WTC11 (cell line): ENCODE data around the gene ADGRB3. TPM values are rescaled to one million over a fixed set of nuclear protein-coding genes. Genes with fewer than 3 reads are reported as not detected.

Experiments used
- ATAC-seq: fragments of 200-7000 bp; cut with Tn5 transposase; 2 replicates; pipeline ENCODE4 v1.10.0; 2021; ENCODE audit warnings: mild to moderate bottlenecking, moderate library complexity
- CTCF ChIA-PET: fragments of 300-600 bp; sonication (Branson Sonifier 250); formaldehyde crosslinking; loops from one replicate; lab custom pipeline; 2021; ENCODE audit warnings: antibody characterized with exemption; lab: Charles Lee
- POLR2A ChIA-PET: fragments of 350-600 bp; sonication (Branson Sonifier 250); formaldehyde crosslinking; loops from one replicate; lab custom pipeline; 2021; ENCODE audit warnings: antibody characterized with exemption; lab: Charles Lee
- DNase-seq: peaks from one replicate; pipeline ENCODE4 v3.0.0; 2021; ENCODE audit warnings: low spot score
- H3K27ac Mint-ChIP-seq: 2 replicates; pipeline ENCODE4 v1.8.0; 2021; ENCODE audit warnings: mixed read lengths
- H3K27me3 Mint-ChIP-seq: 2 replicates; pipeline ENCODE4 v1.8.0; 2021; ENCODE audit warnings: low read depth, mild to moderate bottlenecking, moderate library complexity, mixed read lengths
- H3K36me3 Mint-ChIP-seq: 2 replicates; pipeline ENCODE4 v1.8.0; 2021; ENCODE audit warnings: mixed read lengths
- H3K4me1 Mint-ChIP-seq: 2 replicates; pipeline ENCODE4 v1.8.0; 2022; ENCODE audit warnings: mixed read lengths
- H3K4me3 Mint-ChIP-seq: 2 replicates; pipeline ENCODE4 v1.8.0; 2021; ENCODE audit warnings: mild to moderate bottlenecking, moderate library complexity, mixed read lengths
- H3K9me3 Mint-ChIP-seq: 2 replicates; pipeline ENCODE4 v1.8.0; 2021; ENCODE audit warnings: mixed read lengths
- EMX1 ChIP-seq: fragments of 250-450 bp; sonication (Bioruptor Pico); IDR thresholded peaks from 2 replicates; pipeline ENCODE4 v1.8.0; 2021; ENCODE audit warnings: mild to moderate bottlenecking
- ESRRA ChIP-seq: sonication (generic); formaldehyde crosslinking; IDR thresholded peaks from 2 replicates; pipeline ENCODE4 v1.8.1; 2022; ENCODE audit warnings: mild to moderate bottlenecking, missing genetic modification reagents, borderline replicate concordance
- ETV6 ChIP-seq: sonication (generic); formaldehyde crosslinking; IDR thresholded peaks from 2 replicates; pipeline ENCODE4 v1.8.1; 2022; ENCODE audit warnings: mild to moderate bottlenecking, missing genetic modification reagents
- GABPB1 ChIP-seq: sonication (generic); formaldehyde crosslinking; IDR thresholded peaks from 2 replicates; pipeline ENCODE4 v1.8.1; 2023; ENCODE audit warnings: mild to moderate bottlenecking, missing genetic modification reagents
- GTF2I ChIP-seq: fragments of 250-450 bp; sonication (Bioruptor Pico); conservative IDR thresholded peaks from 2 replicates; pipeline ENCODE4 v1.4.0; 2021; ENCODE audit warnings: mild to moderate bottlenecking
- IRF2 ChIP-seq: sonication (generic); formaldehyde crosslinking; IDR thresholded peaks from 2 replicates; pipeline ENCODE4 v1.8.0; 2022; ENCODE audit warnings: low read depth, missing genetic modification reagents, borderline replicate concordance
- JUN ChIP-seq: sonication (generic); formaldehyde crosslinking; IDR thresholded peaks from 2 replicates; pipeline ENCODE4 v1.8.0; 2023; ENCODE audit warnings: mild to moderate bottlenecking, missing genetic modification reagents
- KAT7 ChIP-seq: sonication (generic); formaldehyde crosslinking; IDR thresholded peaks from 2 replicates; pipeline ENCODE4 v1.8.1; 2023; ENCODE audit warnings: missing genetic modification reagents, mild to moderate bottlenecking, borderline replicate concordance
- MXD4 ChIP-seq: fragments of 250-450 bp; sonication (Bioruptor Pico); IDR thresholded peaks from 2 replicates; pipeline ENCODE4 v1.8.0; 2021; ENCODE audit warnings: mild to moderate bottlenecking, moderate library complexity, borderline replicate concordance
- MYBL2 ChIP-seq: sonication (generic); formaldehyde crosslinking; IDR thresholded peaks from 2 replicates; pipeline ENCODE4 v1.8.1; 2023; ENCODE audit warnings: mild to moderate bottlenecking, moderate library complexity, missing genetic modification reagents
- NFYB ChIP-seq: sonication (generic); formaldehyde crosslinking; conservative IDR thresholded peaks from 2 replicates; pipeline ENCODE4 v1.8.0; 2022; ENCODE audit warnings: low read depth, missing genetic modification reagents
- NR1H2 ChIP-seq: sonication (generic); formaldehyde crosslinking; IDR thresholded peaks from 2 replicates; pipeline ENCODE4 v1.9.0; 2021; ENCODE audit warnings: mild to moderate bottlenecking, moderate library complexity, missing genetic modification reagents
- NR3C1 ChIP-seq: sonication (generic); formaldehyde crosslinking; conservative IDR thresholded peaks from 2 replicates; pipeline ENCODE4 v1.8.1; 2023; ENCODE audit warnings: low read depth, mild to moderate bottlenecking, missing genetic modification reagents
- TEAD4 ChIP-seq: sonication (generic); formaldehyde crosslinking; IDR thresholded peaks from 2 replicates; pipeline ENCODE4 v1.8.0; 2022; ENCODE audit warnings: mild to moderate bottlenecking, missing genetic modification reagents
- TP53 ChIP-seq: sonication (generic); formaldehyde crosslinking; IDR thresholded peaks from 2 replicates; pipeline ENCODE4 v1.8.1; 2023; ENCODE audit warnings: mild to moderate bottlenecking, missing genetic modification reagents
- ZNF423 ChIP-seq: fragments of 250-450 bp; sonication (Bioruptor Pico); IDR thresholded peaks from 2 replicates; pipeline ENCODE4 v2.1.2; 2022; ENCODE audit warnings: mild to moderate bottlenecking, moderate library complexity
- total RNA-seq: library from RNA; stranded (reverse); gene quantifications from 3 replicates; pipeline ENCODE4 v1.2.3, GENCODE V29; 2021
- TF ChIP-seq, protein P1 (sequence below): sonication (generic); formaldehyde crosslinking; IDR thresholded peaks from 2 replicates; pipeline ENCODE4 v1.8.1; 2023; ENCODE audit warnings: mild to moderate bottlenecking, missing genetic modification reagents
- TF ChIP-seq, protein P2 (sequence below): sonication (generic); formaldehyde crosslinking; IDR thresholded peaks from 2 replicates; pipeline ENCODE4 v1.8.0; 2022; ENCODE audit warnings: mild to moderate bottlenecking, missing genetic modification reagents
- TF ChIP-seq, protein P3 (sequence below): fragments of 200-600 bp; IDR thresholded peaks from 2 replicates; pipeline ENCODE4 v1.8.0; 2022; ENCODE audit warnings: antibody characterized with exemption
- TF ChIP-seq, protein P4 (sequence below): sonication (generic); formaldehyde crosslinking; IDR thresholded peaks from 2 replicates; pipeline ENCODE4 v1.8.1; 2023; ENCODE audit warnings: mild to moderate bottlenecking, missing genetic modification reagents, moderate library complexity
- TF ChIP-seq, protein P5 (sequence below): sonication (generic); formaldehyde crosslinking; IDR thresholded peaks from 2 replicates; pipeline ENCODE4 v1.8.1; 2023; ENCODE audit warnings: mild to moderate bottlenecking, missing genetic modification reagents
- TF ChIP-seq, protein P6 (sequence below): sonication (generic); formaldehyde crosslinking; IDR thresholded peaks from 2 replicates; pipeline ENCODE4 v1.8.0; 2023; ENCODE audit warnings: missing genetic modification reagents, mild to moderate bottlenecking, borderline replicate concordance
- TF ChIP-seq, protein P7 (sequence below): sonication (generic); formaldehyde crosslinking; IDR thresholded peaks from 2 replicates; pipeline ENCODE4 v1.8.1; 2022; ENCODE audit warnings: missing genetic modification reagents, borderline replicate concordance

ADGRB3 gene
- total RNA-seq, 1 experiment from 2014 or later = 1.9 TPM

DNA sequence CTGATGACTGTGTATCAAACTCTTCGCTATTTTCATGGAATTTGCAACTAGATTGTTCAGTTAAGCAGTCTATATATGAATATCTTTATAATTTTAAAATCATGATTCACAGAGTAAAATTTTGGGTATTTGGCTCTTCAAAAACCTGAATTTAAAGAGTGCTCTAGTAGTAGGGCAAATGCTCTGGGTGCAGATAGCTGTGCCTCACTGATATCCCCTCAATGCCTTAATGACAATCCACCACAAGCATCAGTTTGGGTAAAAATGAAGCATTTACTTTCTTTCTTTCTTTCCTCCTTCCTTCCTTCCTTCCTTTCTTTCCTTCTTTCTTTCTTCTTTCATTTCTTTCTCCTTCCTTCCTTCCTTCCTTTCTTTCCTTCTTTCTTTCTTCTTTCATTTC lies 239.7 kb downstream of the ADGRB3 start:
- Mint-ChIP-seq H3K36me3 (peaks cover 7% of the 10 kb centered on the region), H3K4me3 (no peak overlapping the region), H3K27ac (no peak overlapping the region), H3K27me3 (no peaks in the 10 kb centered on the region), H3K4me1 (no peaks in the 10 kb centered on the region), H3K9me3 (peaks cover 5% of the 10 kb centered on the region)
- CTCF ChIA-PET = interaction anchor here (0.9 kb wide), 1 partner anchor 101 kb away, joined by 4 read pairs; no protein-coding TSS in a partner anchor
- ATAC-seq = no peak
- TF ChIP-seq NR1H2 (CRISPR knock-in tag) = no peak
- no peak for TF ChIP-seq ZNF423
- TF ChIP-seq, protein P1, sequence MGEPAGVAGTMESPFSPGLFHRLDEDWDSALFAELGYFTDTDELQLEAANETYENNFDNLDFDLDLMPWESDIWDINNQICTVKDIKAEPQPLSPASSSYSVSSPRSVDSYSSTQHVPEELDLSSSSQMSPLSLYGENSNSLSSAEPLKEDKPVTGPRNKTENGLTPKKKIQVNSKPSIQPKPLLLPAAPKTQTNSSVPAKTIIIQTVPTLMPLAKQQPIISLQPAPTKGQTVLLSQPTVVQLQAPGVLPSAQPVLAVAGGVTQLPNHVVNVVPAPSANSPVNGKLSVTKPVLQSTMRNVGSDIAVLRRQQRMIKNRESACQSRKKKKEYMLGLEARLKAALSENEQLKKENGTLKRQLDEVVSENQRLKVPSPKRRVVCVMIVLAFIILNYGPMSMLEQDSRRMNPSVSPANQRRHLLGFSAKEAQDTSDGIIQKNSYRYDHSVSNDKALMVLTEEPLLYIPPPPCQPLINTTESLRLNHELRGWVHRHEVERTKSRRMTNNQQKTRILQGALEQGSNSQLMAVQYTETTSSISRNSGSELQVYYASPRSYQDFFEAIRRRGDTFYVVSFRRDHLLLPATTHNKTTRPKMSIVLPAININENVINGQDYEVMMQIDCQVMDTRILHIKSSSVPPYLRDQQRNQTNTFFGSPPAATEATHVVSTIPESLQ = no peak
- no peak for TF ChIP-seq GTF2I (CRISPR knock-in tag)
- no peak for TF ChIP-seq EMX1
- no peak for TF ChIP-seq ETV6
- TF ChIP-seq NFYB = no peak
- TF ChIP-seq, protein P2, sequence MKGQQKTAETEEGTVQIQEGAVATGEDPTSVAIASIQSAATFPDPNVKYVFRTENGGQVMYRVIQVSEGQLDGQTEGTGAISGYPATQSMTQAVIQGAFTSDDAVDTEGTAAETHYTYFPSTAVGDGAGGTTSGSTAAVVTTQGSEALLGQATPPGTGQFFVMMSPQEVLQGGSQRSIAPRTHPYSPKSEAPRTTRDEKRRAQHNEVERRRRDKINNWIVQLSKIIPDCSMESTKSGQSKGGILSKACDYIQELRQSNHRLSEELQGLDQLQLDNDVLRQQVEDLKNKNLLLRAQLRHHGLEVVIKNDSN (CRISPR knock-in tag) = no peak
- TF ChIP-seq KAT7 (CRISPR knock-in tag) = no peak
- TF ChIP-seq NR3C1 (CRISPR knock-in tag) = no peak
- TF ChIP-seq, protein P3, sequence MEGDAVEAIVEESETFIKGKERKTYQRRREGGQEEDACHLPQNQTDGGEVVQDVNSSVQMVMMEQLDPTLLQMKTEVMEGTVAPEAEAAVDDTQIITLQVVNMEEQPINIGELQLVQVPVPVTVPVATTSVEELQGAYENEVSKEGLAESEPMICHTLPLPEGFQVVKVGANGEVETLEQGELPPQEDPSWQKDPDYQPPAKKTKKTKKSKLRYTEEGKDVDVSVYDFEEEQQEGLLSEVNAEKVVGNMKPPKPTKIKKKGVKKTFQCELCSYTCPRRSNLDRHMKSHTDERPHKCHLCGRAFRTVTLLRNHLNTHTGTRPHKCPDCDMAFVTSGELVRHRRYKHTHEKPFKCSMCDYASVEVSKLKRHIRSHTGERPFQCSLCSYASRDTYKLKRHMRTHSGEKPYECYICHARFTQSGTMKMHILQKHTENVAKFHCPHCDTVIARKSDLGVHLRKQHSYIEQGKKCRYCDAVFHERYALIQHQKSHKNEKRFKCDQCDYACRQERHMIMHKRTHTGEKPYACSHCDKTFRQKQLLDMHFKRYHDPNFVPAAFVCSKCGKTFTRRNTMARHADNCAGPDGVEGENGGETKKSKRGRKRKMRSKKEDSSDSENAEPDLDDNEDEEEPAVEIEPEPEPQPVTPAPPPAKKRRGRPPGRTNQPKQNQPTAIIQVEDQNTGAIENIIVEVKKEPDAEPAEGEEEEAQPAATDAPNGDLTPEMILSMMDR = no peak
- no peak for TF ChIP-seq JUN (CRISPR knock-in tag)
- no peak for TF ChIP-seq IRF2
- TF ChIP-seq, protein P4, sequence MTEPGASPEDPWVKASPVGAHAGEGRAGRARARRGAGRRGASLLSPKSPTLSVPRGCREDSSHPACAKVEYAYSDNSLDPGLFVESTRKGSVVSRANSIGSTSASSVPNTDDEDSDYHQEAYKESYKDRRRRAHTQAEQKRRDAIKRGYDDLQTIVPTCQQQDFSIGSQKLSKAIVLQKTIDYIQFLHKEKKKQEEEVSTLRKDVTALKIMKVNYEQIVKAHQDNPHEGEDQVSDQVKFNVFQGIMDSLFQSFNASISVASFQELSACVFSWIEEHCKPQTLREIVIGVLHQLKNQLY = no peak
- TF ChIP-seq, protein P5, sequence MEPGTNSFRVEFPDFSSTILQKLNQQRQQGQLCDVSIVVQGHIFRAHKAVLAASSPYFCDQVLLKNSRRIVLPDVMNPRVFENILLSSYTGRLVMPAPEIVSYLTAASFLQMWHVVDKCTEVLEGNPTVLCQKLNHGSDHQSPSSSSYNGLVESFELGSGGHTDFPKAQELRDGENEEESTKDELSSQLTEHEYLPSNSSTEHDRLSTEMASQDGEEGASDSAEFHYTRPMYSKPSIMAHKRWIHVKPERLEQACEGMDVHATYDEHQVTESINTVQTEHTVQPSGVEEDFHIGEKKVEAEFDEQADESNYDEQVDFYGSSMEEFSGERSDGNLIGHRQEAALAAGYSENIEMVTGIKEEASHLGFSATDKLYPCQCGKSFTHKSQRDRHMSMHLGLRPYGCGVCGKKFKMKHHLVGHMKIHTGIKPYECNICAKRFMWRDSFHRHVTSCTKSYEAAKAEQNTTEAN (CRISPR knock-in tag) = no peak
- TF ChIP-seq ESRRA (CRISPR knock-in tag) = no peak
- no peak for TF ChIP-seq TP53 (CRISPR knock-in tag)
- TF ChIP-seq GABPB1 (CRISPR knock-in tag) = no peak
- POLR2A ChIA-PET = no interaction called here
- DNase-seq = no peak

DNA sequence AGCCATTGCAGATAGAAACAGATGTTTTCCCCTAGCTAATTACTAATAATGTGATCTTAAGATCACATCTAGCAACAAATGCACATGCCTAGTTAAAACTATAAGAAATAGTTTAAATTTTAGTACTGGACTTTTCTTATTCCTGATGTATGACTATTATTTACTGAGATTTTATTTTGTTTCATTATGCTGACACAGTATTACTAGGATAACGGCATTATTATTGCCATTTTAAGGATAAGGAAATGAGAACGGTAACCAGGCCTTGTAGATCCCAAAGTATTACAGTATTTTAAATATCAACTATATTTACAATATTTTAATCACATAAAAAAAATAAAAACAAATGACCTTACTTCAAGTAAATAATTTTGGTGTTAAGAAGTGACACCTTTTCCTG lies 240.3 kb downstream of the ADGRB3 start:
- peaks cover 5% of the 10 kb centered on the region for H3K9me3 Mint-ChIP-seq
- ChIA-PET CTCF (no interaction called here), POLR2A (no interaction called here)
- no peaks in the 10 kb centered on the region for H3K27me3 Mint-ChIP-seq
- H3K36me3 Mint-ChIP-seq = peaks cover 7% of the 10 kb centered on the region
- no peak overlapping the region for H3K4me3 Mint-ChIP-seq
- no peak overlapping the region for H3K27ac Mint-ChIP-seq
- DNase-seq = no peak
- H3K4me1 Mint-ChIP-seq = peaks cover 5% of the 10 kb centered on the region
- ATAC-seq = no peak
- TF ChIP-seq, protein P3 = no peak
- TF ChIP-seq, protein P6, sequence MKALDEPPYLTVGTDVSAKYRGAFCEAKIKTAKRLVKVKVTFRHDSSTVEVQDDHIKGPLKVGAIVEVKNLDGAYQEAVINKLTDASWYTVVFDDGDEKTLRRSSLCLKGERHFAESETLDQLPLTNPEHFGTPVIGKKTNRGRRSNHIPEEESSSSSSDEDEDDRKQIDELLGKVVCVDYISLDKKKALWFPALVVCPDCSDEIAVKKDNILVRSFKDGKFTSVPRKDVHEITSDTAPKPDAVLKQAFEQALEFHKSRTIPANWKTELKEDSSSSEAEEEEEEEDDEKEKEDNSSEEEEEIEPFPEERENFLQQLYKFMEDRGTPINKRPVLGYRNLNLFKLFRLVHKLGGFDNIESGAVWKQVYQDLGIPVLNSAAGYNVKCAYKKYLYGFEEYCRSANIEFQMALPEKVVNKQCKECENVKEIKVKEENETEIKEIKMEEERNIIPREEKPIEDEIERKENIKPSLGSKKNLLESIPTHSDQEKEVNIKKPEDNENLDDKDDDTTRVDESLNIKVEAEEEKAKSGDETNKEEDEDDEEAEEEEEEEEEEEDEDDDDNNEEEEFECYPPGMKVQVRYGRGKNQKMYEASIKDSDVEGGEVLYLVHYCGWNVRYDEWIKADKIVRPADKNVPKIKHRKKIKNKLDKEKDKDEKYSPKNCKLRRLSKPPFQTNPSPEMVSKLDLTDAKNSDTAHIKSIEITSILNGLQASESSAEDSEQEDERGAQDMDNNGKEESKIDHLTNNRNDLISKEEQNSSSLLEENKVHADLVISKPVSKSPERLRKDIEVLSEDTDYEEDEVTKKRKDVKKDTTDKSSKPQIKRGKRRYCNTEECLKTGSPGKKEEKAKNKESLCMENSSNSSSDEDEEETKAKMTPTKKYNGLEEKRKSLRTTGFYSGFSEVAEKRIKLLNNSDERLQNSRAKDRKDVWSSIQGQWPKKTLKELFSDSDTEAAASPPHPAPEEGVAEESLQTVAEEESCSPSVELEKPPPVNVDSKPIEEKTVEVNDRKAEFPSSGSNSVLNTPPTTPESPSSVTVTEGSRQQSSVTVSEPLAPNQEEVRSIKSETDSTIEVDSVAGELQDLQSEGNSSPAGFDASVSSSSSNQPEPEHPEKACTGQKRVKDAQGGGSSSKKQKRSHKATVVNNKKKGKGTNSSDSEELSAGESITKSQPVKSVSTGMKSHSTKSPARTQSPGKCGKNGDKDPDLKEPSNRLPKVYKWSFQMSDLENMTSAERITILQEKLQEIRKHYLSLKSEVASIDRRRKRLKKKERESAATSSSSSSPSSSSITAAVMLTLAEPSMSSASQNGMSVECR (CRISPR knock-in tag) = no peak
- TF ChIP-seq TP53 (CRISPR knock-in tag) (no peak), MXD4 (no peak), MYBL2 (CRISPR knock-in tag) (no peak), TEAD4 (CRISPR knock-in tag) (no peak)
- TF ChIP-seq, protein P7, sequence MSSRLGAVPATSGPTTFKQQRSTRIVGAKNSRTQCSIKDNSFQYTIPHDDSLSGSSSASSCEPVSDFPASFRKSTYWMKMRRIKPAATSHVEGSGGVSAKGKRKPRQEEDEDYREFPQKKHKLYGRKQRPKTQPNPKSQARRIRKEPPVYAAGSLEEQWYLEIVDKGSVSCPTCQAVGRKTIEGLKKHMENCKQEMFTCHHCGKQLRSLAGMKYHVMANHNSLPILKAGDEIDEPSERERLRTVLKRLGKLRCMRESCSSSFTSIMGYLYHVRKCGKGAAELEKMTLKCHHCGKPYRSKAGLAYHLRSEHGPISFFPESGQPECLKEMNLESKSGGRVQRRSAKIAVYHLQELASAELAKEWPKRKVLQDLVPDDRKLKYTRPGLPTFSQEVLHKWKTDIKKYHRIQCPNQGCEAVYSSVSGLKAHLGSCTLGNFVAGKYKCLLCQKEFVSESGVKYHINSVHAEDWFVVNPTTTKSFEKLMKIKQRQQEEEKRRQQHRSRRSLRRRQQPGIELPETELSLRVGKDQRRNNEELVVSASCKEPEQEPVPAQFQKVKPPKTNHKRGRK (CRISPR knock-in tag) = no peak
